Skeletal muscle tissue (tissue), 4 donors: Measurements from ENCODE around the gene QKI. TPM values are rescaled to one million over a fixed set of nuclear protein-coding genes. Genes with fewer than 3 reads are reported as not detected.

Experiments
- H3K27ac ChIP-seq: one replicate; pipeline ENCODE4 v1.7.0; 2013; ENCODE audit warnings: mild to moderate bottlenecking, low read depth, low read length, inconsistent platforms
- H3K27me3 ChIP-seq, 3 donors: one replicate each; pipeline ENCODE4 v1.7.0; 2013; ENCODE audit warnings: low read length in 3 of 3; ENCODE audit not compliant: control insufficient read depth in 3 of 3, insufficient read depth in 3 of 3
- H3K36me3 ChIP-seq, 3 donors: one replicate each; pipeline ENCODE4 v1.7.0; 2013; ENCODE audit warnings: low read length in 3 of 3; ENCODE audit not compliant: control insufficient read depth in 3 of 3, insufficient read depth in 3 of 3
- H3K4me1 ChIP-seq, 3 donors: one replicate each; pipeline ENCODE4 v1.7.0; 2013; ENCODE audit warnings: low read length in 3 of 3, mild to moderate bottlenecking in 3 of 3; ENCODE audit not compliant: control insufficient read depth in 3 of 3, insufficient read depth in 3 of 3
- H3K4me3 ChIP-seq, 3 donors: one replicate each; pipeline ENCODE4 v1.7.0; 2013; ENCODE audit warnings: low read length in 3 of 3
- H3K9ac ChIP-seq, 3 donors: one replicate each; pipeline ENCODE4 v1.7.0; 2013; ENCODE audit warnings: low read length in 3 of 3, mild to moderate bottlenecking in 3 of 3, moderate library complexity in 2 of 3, low read depth in 1 of 3
- H3K9me3 ChIP-seq, 3 donors: one replicate each; pipeline ENCODE4 v1.7.0; 2013; ENCODE audit warnings: low read length in 3 of 3; ENCODE audit not compliant: control insufficient read depth in 3 of 3
- total RNA-seq: library from RNA; depleted of rRNA; stranded (reverse); fragments of >200 nt; gene quantifications from one replicate; pipeline ENCODE4 v1.2.3, GENCODE V29; 2014
- donor health status: Osteomylitis.

QKI gene
- total RNA-seq, 1 donor from 2014 or later = 274 TPM

GRCh38 chr6:163571730-163572129 is 157.2 kb downstream of the QKI start:
- H3K27me3 ChIP-seq = no peaks in the 10 kb centered on the region
- peaks cover 0 to 8% (median 3%) of the 10 kb centered on the region in 3 donors for H3K4me1 ChIP-seq
- peaks cover 6 to 16% (median 6%) of the 10 kb centered on the region in 3 donors for H3K36me3 ChIP-seq
- no peaks in the 10 kb centered on the region for H3K9me3 ChIP-seq
- H3K4me3 ChIP-seq = no peak overlapping the region
- no peak overlapping the region for H3K9ac ChIP-seq
- H3K27ac ChIP-seq = no peak overlapping the region

- Histone ChIP-seq H3K9me3 (no peaks in the 10 kb centered on the region), H3K9ac (no peak overlapping the region), H3K4me3 (no peak overlapping the region), H3K4me1 (peaks cover 0 to 8% (median 6%) of the 10 kb centered on the region in 3 donors), H3K27me3 (no peaks in the 10 kb centered on the region), H3K36me3 (peaks cover 6 to 12% (median 6%) of the 10 kb centered on the region in 3 donors), H3K27ac (no peak overlapping the region)
These were observed 158.1 kb downstream of the QKI start for GRCh38 chr6:163572612-163573011.

- Histone ChIP-seq H3K27ac (no peak overlapping the region), H3K4me1 (peaks cover 0 to 8% (median 6%) of the 10 kb centered on the region in 3 donors), H3K9me3 (no peaks in the 10 kb centered on the region), H3K27me3 (no peaks in the 10 kb centered on the region), H3K4me3 (no peak overlapping the region), H3K36me3 (peaks cover 6 to 8% (median 6%) of the 10 kb centered on the region in 3 donors), H3K9ac (no peak overlapping the region)
These were observed 159.1 kb downstream of the QKI start for GRCh38 chr6:163573503-163574179.

GRCh38 chr6:163576114-163576513 is 161.6 kb downstream of the QKI start:
- Histone ChIP-seq H3K4me1 (peaks cover 16 to 23% (median 21%) of the 10 kb centered on the region in 3 donors), H3K27me3 (no peaks in the 10 kb centered on the region), H3K4me3 (no peak overlapping the region), H3K9me3 (no peaks in the 10 kb centered on the region), H3K36me3 (peaks cover 0 to 6% (median 1%) of the 10 kb centered on the region in 3 donors), H3K27ac (no peak overlapping the region), H3K9ac (no peak overlapping the region)

- Histone ChIP-seq H3K9ac (no peak overlapping the region), H3K36me3 (peaks cover 0 to 6% (median 0%) of the 10 kb centered on the region in 3 donors), H3K4me1 (peaks cover 16 to 30% (median 28%) of the 10 kb centered on the region in 3 donors), H3K27ac (no peak overlapping the region), H3K27me3 (no peaks in the 10 kb centered on the region), H3K4me3 (no peak overlapping the region), H3K9me3 (no peaks in the 10 kb centered on the region)
These were observed 162.9 kb downstream of the QKI start for GRCh38 chr6:163577404-163577803.

DNA sequence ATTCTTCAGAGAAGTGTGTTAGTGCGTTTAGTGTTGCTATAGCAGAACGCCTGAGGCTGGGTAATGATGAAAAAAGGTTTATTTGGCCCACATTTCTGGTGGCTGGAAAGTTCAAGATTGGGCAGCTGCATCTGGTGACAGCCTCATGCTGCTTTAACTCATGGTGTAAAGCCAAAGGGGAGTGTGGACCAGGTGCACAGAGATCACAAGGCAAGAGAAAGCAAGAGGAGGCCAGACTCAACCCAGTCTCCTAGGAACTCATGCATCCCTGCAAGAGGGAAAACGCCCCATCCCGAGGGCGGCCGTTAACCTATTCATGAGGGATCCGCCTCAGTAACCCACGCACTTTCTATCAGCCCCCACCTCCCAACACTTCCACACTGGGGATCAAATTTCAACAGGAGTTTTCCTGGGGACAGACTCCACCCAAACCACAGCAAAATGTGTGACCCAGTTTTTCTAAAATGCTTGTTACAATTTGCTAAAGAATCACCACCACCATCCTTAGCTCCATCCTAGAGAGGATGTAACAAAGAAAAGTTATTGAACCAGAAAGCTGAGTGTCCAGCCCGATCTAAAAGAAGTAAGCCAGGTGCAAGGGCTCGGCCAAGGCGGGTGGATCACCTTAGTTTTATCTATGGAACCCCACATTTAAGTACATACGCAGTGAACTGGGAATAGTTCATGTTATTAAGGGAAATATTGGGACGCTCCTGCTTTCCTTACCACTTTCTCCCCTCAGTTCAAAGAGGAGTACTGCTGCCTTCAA is 164.8 kb downstream of the QKI start:
- Histone ChIP-seq H3K27me3 (no peaks in the 10 kb centered on the region), H3K36me3 (peaks cover 0 to 6% (median 0%) of the 10 kb centered on the region in 3 donors), H3K4me3 (peak overlapping the region in 1 of 3 donors; percentile 6), H3K4me1 (peaks cover 16 to 36% (median 31%) of the 10 kb centered on the region in 3 donors), H3K27ac (peak overlapping the region; percentile 63), H3K9me3 (no peaks in the 10 kb centered on the region), H3K9ac (peak overlapping the region in 1 of 3 donors; percentile 36)

- no peaks in the 10 kb centered on the region for H3K9me3 ChIP-seq
- peak overlapping the region; percentile 63 for H3K27ac ChIP-seq
- H3K9ac ChIP-seq = peak overlapping the region in 1 of 3 donors; percentile 36
- peaks cover 16 to 36% (median 31%) of the 10 kb centered on the region in 3 donors for H3K4me1 ChIP-seq
- H3K36me3 ChIP-seq = peaks cover 0 to 3% (median 0%) of the 10 kb centered on the region in 3 donors
- H3K4me3 ChIP-seq = peak overlapping the region in 1 of 3 donors; percentile 6
- no peaks in the 10 kb centered on the region for H3K27me3 ChIP-seq
These were observed 165.4 kb downstream of the QKI start for GRCh38 chr6:163579880-163580295.

DNA sequence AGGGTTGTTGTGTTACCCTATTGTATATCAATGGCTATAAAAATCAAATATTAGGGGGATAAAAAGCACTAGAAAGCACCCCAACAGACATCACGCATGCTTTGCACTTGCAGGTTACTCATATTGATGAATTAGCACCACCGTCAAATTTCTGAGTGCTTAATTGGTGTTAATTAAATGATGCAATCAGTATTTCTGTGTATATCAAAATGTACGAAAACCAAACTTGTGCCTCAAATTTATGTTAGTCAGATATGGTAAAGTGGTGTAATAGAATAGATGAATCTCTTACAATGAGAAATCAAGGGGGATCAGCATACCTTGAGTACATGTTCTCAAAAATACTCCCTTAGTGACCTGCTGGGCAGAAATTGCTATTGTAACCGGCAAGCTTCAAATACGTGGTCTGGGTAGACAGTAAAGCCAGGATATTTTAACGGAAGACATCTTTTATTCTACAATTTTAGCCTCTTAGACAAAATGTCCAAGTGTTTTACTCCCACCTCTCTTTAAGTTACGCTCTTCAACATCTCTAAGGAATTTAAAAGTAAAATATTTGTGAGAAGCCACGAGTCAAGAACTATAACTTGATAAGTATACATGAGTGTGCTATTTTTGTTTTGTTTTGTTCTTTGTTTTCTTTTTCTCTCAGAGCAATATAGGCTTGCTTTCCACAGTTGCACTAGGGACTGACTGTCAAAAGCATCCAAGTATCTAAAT is 166.0 kb downstream of the QKI start:
- H3K9ac ChIP-seq = peak overlapping the region in 1 of 3 donors; percentile 10
- H3K27me3 ChIP-seq = no peaks in the 10 kb centered on the region
- no peaks in the 10 kb centered on the region for H3K36me3 ChIP-seq
- H3K4me3 ChIP-seq = no peak overlapping the region
- no peak overlapping the region for H3K27ac ChIP-seq
- peaks cover 18 to 38% (median 33%) of the 10 kb centered on the region in 3 donors for H3K4me1 ChIP-seq
- no peaks in the 10 kb centered on the region for H3K9me3 ChIP-seq

DNA sequence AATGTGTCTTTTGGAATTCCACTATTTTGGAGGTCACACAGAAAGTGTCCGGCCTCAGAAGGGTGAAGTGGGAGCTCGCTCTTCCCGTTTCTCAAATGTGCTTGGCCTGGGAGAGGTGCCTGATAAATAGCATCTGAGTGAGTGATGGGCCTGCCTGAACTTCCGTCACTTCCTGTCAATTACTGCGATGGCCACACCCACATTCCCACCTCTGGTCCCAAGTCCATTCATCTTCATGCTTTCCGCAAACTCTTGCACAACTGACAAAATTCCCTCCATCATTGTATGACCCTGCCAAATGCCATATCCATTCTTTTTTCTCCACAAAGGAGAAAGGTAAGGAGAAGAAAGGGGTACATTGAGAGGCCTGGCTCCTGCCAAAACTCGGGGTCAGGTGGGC is 169.0 kb downstream of the QKI start:
- H3K4me3 ChIP-seq = no peak overlapping the region
- no peaks in the 10 kb centered on the region for H3K36me3 ChIP-seq
- H3K9me3 ChIP-seq = no peaks in the 10 kb centered on the region
- H3K9ac ChIP-seq = no peak overlapping the region
- no peaks in the 10 kb centered on the region for H3K27me3 ChIP-seq
- H3K4me1 ChIP-seq = peaks cover 35 to 57% (median 48%) of the 10 kb centered on the region in 3 donors
- H3K27ac ChIP-seq = peak overlapping the region; percentile 22
